KMS-11 (cell line): Measurements from ENCODE around the gene FANCI.

ENCODE experiments used
- H2AFZ ChIP-seq: fragments of 200-600 bp; sonication (generic); 2 replicates; pipeline ENCODE4 v1.6.1; 2016; ENCODE audit warnings: antibody characterized with exemption, mixed run types, low read depth
- H3K27ac ChIP-seq: fragments of 200-600 bp; sonication (generic); 2 replicates; pipeline ENCODE4 v1.6.1; 2016; ENCODE audit warnings: mild to moderate bottlenecking, mixed run types
- H3K27me3 ChIP-seq: fragments of 200-600 bp; sonication (generic); 2 replicates; pipeline ENCODE4 v1.6.1; 2017; ENCODE audit warnings: mild to moderate bottlenecking, low read depth, mixed run types, moderate library complexity; ENCODE audit not compliant: insufficient read depth
- H3K36me3 ChIP-seq: fragments of 200-600 bp; sonication (generic); 2 replicates; pipeline ENCODE4 v1.6.1; 2017; ENCODE audit warnings: mild to moderate bottlenecking, mixed run types; ENCODE audit not compliant: insufficient read depth
- H3K4me1 ChIP-seq: fragments of 200-600 bp; sonication (generic); 2 replicates; pipeline ENCODE4 v1.6.1; 2016; ENCODE audit warnings: mild to moderate bottlenecking, low read depth, mixed run types; ENCODE audit not compliant: poor library complexity, severe bottlenecking
- H3K4me2 ChIP-seq: fragments of 200-600 bp; sonication (generic); 2 replicates; pipeline ENCODE4 v1.7.0; 2016; ENCODE audit warnings: mild to moderate bottlenecking, mixed run types
- H3K4me3 ChIP-seq: fragments of 200-600 bp; sonication (generic); IDR thresholded peaks from 2 replicates; pipeline ENCODE4 v1.6.1; 2017; ENCODE audit warnings: low read depth, low read length, mixed read lengths; ENCODE audit not compliant: insufficient read depth
- H3K79me2 ChIP-seq: fragments of 200-600 bp; sonication (generic); 2 replicates; pipeline ENCODE4 v1.6.1; 2016; ENCODE audit warnings: low read depth, mixed run types; ENCODE audit not compliant: insufficient read depth
- H3K9ac ChIP-seq: fragments of 200-600 bp; sonication (generic); 2 replicates; pipeline ENCODE4 v1.6.1; 2016; ENCODE audit warnings: mild to moderate bottlenecking, mixed run types
- H4K20me1 ChIP-seq: fragments of 200-600 bp; sonication (generic); 2 replicates; pipeline ENCODE4 v1.6.1; 2016; ENCODE audit warnings: mild to moderate bottlenecking, mixed run types; ENCODE audit not compliant: insufficient read depth
- TF ChIP-seq, protein P1 (sequence below): fragments of 200-600 bp; sonication (generic); conservative IDR thresholded peaks from 2 replicates; pipeline ENCODE4 v1.6.1; 2017; ENCODE audit warnings: low read depth, mild to moderate bottlenecking, antibody characterized with exemption, low read length, moderate library complexity, mixed read lengths

The FANCI gene

DNA sequence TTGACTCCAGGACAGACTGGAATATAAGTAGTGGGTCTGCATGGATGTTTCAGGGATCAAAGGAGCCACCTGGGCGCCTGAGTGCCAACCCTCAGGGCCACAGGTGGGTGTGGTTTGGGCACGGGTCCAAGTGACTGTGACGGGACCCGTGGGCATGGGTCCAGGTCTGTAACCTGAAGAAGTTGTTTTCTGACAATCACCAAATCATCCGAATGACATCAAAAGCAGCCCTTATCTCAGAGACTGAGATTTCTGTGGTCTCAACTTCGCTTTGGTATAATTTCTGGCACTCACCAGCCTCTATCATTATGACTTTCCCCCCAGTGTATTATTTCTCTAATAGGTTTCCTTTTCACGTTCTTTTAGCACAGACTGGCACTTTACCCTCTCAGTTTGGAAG is 46.8 kb upstream of the FANCI start:
- Histone ChIP-seq H3K9ac (no peak overlapping the region; the same call in 1 of the 2 replicates), H3K27me3 (no peaks in the 10 kb centered on the region), H3K79me2 (no peaks in the 10 kb centered on the region), H3K27ac (peak overlapping the region; percentile 56), H4K20me1 (no peaks in the 10 kb centered on the region), H3K4me3 (no peak overlapping the region), H2AFZ (no peak overlapping the region), H3K4me2 (peak overlapping the region; percentile 67), H3K36me3 (peaks cover 3% of the 10 kb centered on the region; the same call in 1 of the 2 replicates), H3K4me1 (peaks cover 46% of the 10 kb centered on the region)
- TF ChIP-seq, protein P1, sequence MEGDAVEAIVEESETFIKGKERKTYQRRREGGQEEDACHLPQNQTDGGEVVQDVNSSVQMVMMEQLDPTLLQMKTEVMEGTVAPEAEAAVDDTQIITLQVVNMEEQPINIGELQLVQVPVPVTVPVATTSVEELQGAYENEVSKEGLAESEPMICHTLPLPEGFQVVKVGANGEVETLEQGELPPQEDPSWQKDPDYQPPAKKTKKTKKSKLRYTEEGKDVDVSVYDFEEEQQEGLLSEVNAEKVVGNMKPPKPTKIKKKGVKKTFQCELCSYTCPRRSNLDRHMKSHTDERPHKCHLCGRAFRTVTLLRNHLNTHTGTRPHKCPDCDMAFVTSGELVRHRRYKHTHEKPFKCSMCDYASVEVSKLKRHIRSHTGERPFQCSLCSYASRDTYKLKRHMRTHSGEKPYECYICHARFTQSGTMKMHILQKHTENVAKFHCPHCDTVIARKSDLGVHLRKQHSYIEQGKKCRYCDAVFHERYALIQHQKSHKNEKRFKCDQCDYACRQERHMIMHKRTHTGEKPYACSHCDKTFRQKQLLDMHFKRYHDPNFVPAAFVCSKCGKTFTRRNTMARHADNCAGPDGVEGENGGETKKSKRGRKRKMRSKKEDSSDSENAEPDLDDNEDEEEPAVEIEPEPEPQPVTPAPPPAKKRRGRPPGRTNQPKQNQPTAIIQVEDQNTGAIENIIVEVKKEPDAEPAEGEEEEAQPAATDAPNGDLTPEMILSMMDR, result no peak

DNA sequence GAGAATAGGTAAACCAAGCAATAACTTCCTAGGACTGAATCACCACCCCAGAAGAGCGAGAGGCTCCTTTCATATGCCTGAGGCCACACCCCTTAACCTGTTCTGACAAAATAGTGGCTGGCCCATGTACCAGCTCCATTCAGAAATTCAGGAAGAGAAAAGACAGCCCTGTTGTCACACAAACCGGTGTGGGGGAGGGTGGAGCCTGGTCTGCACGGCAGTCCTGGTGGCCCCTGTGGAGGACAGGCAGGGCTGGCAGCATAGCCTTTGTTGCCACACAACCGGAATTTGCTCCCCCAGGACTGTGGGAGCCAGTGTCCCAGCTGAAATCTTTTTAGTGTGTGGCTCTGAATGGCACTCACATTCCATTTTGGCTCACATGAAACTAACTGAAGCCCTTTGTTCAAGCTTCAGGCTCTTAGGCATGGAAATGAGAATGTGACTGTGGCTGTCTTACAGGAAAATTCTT is 46.2 kb upstream of the FANCI start:
- Histone ChIP-seq H3K79me2 (no peaks in the 10 kb centered on the region), H3K9ac (peak overlapping the region; percentile 1; the same call in 1 of the 2 replicates), H3K4me2 (peak overlapping the region; percentile 67), H3K4me1 (peaks cover 46% of the 10 kb centered on the region), H3K27me3 (no peaks in the 10 kb centered on the region), H3K27ac (peak overlapping the region; percentile 56), H3K36me3 (peaks cover 2% of the 10 kb centered on the region; the same call in 1 of the 2 replicates), H4K20me1 (no peaks in the 10 kb centered on the region), H2AFZ (no peak overlapping the region), H3K4me3 (no peak overlapping the region)
- TF ChIP-seq, protein P1, result no peak

- H3K4me3 ChIP-seq, result no peak overlapping the region
- peaks cover 46% of the 10 kb centered on the region for H3K4me1 ChIP-seq
- H3K36me3 ChIP-seq, result no peaks in the 10 kb centered on the region
- no peaks in the 10 kb centered on the region for H3K27me3 ChIP-seq
- peak overlapping the region; percentile 67 for H3K4me2 ChIP-seq
- TF ChIP-seq, protein P1, result no peak
- H3K27ac ChIP-seq, result peak overlapping the region; percentile 56; the same call in 1 of the 2 replicates
- no peaks in the 10 kb centered on the region for H4K20me1 ChIP-seq
- peak overlapping the region; percentile 1; the same call in 1 of the 2 replicates for H3K9ac ChIP-seq
- no peaks in the 10 kb centered on the region for H3K79me2 ChIP-seq
- no peak overlapping the region for H2AFZ ChIP-seq
Measured at GRCh38 chr15:89198196-89198595, 45.6 kb upstream of the FANCI start.

DNA sequence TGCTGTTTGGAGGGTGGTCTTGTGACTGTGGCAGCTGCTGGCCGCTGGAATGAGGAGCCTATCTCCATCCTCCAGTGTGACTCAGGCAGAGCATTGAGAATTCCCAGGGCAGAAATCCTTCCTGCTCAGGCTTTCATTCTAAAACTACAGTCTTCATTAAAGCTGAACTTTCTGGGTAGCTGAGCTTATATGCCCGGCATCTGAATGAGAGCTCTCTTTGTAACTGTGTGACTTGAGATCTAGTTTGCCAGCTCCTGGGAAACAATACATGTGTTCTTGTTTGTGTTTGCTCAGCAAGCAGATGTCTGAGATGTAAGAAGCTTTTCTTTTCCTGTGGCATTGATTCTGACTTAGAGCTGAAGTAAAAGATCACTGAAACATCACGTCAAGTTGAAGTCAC is 44.8 kb upstream of the FANCI start:
- Histone ChIP-seq H3K27ac (no peak overlapping the region), H3K4me2 (no peak overlapping the region; the same call in 1 of the 2 replicates), H3K9ac (no peak overlapping the region), H4K20me1 (no peaks in the 10 kb centered on the region), H3K27me3 (no peaks in the 10 kb centered on the region), H3K4me3 (no peak overlapping the region), H2AFZ (no peak overlapping the region), H3K36me3 (no peaks in the 10 kb centered on the region), H3K4me1 (peaks cover 46% of the 10 kb centered on the region), H3K79me2 (no peaks in the 10 kb centered on the region)
- TF ChIP-seq, protein P1, result no peak
